HG02970 (cell line): ENCODE measurements around the gene BTBD9.

Experiments
- ATAC-seq: cut with Tn5 transposase; IDR thresholded peaks from one replicate; pipeline ENCODE4 v1.9.1; 2021; ENCODE audit warnings: mild to moderate bottlenecking, moderate library complexity, moderate number of reproducible peaks; ENCODE audit not compliant: unreplicated experiment, low FRiP score

BTBD9 gene

DNA sequence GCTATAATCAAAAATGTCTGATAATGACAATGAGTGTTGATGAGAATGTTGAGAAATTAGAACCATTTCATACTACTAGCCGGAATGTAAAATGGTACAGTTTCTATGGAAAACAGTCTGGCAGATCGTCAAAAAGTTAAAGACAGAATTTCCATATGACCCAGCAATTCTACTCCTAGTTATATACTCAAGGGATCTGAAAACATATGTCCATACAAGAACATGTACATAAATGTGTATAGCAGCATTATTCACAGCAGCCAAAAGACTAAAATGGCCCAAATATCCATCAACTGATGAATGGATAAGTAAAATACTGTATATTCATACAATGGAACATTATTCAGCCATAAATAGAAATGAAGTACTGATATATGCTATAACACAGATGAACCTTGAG, 236.2 kb downstream of the BTBD9 start:
- ATAC-seq: no peak

DNA sequence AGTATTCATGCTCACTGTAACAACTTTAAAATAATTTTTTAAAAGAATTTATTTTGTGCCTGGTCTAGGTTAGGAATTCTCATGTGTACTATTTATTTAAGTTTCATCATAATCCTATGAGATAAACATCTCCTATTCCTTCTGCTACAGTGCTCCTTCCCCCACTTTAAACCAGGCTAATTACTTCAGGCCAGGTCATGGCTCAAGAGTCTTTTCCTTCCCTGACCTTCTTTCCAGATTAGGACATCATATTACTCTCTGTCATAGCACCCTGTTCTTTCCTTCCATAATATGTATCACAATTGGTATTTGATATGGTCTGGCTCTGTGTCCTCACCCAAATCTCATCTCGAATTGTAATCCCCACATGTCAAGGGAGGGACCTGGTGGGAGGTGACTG, 239.0 kb downstream of the BTBD9 start:
- no peak for ATAC-seq

DNA sequence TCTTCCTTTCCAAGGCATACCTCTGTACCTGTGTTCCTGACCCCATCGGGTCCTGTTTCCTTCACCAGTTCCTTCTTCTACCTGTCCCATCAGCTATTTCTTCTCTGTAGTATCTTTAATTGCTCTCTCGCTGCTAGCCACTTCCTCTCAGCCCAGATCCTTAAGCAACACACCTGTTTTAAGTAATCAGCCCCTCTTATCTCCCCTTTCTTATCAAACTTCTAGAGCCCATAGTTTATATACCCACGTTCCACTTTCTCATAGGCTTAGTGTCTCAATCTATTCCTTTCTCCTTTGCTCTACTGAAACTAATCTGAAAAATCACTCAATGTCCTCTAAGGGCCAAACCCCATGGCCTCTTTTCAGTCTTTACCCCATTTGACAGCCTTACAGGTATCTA, 239.6 kb downstream of the BTBD9 start:
- no peak for ATAC-seq

DNA sequence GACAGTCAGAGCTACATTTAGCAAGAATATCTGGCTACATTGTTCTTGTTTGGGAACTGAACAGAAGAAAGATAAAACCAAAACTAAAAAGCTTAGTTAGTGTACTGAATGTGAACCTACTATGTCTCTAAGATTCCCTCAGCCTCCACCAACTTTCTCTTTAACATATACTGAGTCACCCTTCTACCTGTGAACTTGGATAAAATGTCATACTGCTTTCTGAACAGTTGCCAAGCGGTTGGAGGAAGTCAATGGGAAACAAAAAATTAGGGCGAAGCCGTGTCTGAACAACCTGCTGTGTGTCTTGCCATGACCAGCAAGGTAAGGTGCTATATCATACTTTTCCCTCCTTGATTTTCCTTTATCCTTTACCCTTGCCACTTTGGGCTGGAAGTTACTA, 243.5 kb downstream of the BTBD9 start:
- ATAC-seq: no peak

DNA sequence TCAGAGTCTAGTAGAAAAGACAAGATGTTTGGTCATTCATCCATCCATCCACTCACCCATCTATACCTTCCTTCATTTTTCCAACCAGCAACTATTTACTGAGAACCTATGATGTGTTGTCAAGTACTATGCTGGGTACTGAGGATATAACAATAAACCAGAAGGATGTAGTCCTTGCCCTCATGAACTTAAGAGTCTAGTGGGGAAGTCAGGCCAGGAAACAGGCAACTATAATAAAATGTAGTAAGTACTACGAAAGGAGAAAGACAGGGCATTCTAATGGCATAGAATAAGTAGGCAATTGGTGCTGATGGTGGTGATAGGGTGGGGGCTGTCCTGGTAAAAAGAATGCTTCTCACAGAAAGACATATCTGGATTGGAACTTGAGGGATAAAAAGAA, 245.7 kb downstream of the BTBD9 start:
- ATAC-seq: no peak

DNA sequence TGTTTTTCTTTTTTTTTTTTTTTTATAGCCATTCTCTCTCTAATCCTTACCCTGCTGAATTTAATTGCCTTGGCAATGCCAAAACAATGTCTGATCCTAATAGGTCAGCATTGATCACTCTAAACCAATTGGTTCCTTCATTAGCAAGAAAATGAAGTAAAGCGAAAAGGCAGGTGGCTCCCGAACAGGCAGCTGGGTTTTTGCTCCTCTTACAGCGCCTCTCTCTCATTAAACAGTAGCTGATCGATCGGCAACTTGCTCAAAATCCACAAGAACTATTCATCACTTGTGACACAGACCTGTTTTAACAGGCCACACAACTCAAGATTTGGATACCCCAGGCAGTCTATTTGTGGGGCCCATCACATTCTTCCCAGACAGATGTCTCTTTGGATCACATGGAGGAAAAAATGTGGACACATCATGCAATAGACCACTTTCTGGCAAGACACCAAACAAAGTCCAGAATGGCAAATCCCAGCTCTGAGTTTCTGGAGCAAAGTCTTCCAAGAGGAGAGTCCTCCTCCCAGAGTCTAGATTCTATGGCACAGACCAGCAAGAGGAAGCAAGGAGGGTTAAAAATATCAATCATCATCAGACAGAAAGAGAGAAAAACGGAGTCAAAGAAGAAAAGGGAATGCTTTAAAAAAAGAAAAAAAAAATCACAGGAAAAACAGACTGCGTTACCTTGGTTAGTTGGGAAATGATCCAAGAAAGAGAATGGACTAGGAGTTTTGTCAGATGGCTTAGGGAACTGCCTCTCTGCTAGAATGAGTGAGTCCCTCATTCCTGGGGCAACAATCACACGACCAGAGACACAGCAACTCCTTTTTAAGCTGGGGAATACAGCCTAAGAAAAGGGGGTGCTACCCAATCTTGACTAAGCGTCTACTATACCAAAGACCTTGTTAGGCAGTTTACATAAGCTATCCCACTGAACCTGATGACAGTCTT, 247.8 kb downstream of the BTBD9 start:
- ATAC-seq: no peak

DNA sequence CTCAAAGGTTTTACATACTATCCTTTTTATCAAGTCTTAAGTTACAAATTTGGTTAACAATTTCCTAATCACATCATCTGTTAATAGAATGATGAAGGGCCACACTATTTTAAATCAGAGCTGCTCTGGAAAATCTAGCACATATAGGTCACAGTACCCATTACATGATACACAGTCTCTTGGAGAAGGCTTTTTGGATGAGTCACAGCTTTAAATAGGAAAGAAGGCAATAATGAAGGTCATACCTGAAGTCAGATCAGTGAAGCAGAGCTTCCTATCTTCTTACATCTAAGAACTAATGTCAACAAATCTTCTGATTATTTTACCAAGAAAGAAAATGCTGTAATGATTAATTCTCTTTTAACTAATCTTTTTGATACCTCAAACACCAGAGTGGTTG, 248.5 kb downstream of the BTBD9 start:
- no peak for ATAC-seq

DNA sequence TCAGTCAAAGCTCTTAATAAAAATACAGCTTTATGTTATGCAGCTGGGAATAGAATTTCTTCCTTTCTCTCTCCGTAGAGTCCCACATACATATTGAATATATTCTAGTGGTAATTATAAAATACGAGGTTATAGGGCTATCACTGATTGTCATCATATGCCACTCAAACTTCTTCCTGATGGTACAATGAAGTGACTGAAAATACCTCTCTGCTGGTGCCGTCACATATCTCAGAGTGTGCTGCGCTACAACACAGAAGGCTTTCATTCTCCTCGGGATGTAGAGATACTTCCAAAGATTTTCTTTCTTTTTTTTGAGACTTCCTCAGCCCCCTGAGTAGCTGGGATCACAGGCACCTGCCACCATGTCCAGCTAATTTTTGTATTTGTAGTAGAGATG, 249.9 kb downstream of the BTBD9 start:
- no peak for ATAC-seq

DNA sequence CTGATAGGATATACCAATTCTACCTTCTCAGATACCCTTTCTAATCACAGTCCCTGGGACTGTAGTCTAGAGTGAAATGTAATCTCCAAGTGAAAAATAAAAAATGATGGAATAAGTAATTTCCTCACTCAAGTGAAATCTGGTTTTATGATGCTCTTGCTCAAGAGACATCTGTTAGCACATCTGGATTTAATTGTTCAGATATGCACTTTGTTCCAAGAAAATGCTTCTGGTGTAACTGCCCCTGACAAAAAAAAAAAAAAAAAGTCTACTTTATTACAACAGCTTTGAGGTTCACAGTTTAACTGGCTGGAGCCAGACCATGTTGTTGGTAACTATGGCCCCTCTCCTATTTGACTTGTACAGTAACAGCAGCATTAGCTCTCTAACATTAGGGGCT, 251.8 kb downstream of the BTBD9 start:
- no peak for ATAC-seq

DNA sequence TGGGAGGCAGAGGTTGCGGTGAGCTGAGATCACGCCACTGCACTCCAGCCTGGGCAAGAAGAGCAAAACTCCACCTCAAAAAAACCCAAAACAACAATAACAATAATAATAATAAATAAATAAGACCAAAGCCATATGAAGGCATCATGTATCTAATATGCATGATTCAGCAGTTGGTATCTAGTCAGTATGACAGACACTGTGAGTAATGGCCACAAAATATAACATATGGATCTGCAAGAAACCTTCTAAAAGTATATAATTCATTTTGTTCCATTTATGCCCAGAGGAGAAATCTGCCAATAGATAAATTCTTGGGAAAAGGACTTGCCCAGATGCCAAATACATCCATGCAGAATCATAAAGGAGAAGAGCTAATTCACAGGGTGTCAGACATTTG, 252.3 kb downstream of the BTBD9 start:
- no peak for ATAC-seq

DNA sequence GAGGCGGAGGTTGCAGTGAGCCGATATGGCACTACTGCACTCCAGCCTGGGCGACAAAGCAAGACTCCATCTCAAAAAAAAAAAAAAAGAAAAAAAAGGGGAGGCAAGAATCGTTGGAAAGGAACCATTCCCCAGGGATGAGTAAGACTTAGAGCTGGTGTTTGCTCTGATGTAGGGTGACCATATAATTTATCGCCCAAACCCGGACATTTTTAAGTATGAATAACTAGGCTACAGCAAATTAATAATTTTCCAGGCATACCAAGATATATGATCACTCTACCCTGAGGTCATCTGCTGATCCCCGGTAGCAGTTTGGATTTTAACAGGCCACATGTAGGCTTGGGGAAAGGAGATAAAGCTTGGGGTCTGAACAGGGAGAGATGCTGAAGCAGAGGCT, 260.9 kb downstream of the BTBD9 start:
- no peak for ATAC-seq

DNA sequence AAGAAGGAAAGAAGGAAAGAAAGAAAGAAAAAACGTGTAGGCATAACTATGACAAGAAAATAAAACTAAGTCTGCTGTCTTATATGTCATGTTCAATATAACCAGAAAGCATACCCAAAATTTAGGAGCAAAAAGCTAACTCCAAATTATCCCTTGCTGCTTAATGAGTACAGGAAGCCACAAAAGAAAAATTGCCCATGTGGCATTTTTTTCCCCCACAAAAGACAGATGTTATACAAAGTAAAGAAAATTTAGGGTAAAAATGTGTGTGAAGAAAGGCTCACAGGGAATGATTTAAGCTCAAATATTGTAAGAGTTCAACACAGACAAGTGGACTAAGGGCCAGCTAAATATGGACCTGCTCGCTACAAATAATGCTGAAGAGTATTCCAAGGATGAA, 263.8 kb downstream of the BTBD9 start:
- ATAC-seq: no peak

DNA sequence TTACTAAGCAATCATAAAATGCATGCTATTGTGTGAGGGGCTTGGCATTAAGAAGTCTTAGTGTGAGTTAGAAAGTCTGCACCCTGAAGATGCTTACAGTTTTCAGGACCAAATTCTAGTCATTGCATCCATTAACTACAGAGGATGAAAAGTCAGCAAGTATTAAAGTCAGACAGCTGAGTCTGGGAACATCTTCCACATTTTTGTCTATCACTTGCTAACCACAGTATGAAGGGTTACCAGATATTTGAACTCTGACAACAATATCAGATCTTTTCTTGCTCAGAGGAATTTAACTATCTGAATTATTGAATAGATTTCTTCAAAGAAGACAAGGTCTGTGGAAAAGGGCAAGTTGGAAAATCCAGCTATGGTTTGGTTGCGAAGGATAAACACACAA, 264.4 kb downstream of the BTBD9 start:
- no peak for ATAC-seq

DNA sequence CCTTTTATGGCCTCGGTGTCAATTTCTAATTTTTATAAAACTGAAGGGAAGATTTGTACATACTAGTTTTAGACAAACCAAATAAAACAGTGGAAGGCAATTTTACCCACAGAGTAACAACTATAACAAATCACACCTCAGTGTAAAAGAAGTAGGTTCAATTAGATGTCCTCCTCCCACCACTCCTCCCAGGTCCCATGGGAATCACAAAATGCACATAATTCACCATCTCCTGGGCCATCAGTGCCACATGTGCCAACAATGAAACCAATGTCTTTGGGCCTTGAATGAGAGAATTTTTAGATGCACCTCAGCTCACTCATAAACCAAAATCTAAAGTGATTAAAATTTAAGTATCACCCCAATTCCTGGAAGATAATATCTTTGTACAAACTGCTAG, 267.8 kb downstream of the BTBD9 start:
- ATAC-seq: no peak

DNA sequence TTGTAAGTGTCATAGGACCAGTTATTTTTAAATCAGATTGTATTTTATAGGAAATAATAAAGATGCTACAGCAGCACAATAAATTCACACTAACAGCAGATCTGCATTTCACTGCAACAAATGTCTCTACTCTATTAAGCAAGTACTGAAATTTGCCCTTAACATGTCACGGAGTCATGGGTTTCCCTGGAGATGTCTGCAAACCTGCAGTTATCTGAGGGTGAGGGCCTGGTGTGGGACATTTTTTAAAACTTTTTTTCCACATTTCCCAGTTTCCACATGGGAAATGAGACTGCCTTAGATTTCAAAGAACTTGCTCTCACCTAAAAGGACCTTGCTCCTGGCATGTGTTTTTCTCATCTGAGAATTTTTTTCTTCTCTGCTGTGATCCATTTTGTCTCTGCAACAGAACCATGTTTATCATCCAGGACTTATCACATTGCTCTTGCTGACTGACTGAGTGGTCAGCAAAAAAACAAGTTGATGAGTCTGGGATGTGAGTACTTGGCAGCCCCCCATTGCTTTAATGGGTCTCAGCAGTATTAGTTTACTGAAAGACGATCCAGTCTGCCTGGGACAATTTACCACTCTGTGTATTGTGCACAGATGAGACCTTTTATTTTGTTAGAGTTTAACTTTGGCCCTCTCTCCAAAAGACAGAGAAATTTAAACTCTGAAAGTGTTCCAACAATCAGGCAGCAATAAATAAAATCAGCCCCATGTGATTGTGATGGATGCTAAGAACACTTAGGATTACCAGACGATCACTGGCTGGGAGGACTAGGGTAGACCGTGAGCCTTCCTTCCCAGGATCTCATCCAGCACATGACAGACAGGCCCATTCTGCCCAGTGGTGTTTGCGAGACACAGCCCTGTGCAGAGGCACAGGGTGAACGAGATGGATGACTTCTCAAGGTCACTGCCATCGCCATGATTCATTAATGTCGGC, 268.8 kb downstream of the BTBD9 start:
- ATAC-seq: no peak

DNA sequence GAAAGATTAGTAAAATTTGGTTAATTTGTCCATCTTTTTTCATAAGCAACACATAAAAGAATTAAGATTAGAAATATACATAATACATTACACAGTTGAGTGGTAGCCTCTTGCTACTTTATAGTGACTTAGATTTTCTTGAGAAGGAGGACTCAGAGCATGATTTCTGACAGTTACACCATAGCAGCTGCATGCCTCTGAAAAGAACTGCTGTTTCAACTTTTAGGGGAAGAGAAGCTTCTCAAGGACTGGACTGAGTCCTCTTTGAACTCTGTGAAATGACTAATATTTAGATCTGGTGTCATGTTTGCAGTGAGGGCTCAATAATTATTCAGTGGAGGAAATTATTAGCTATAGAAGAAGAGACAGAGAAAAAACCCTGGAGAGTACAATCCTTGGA, 272.5 kb downstream of the BTBD9 start:
- ATAC-seq: no peak

DNA sequence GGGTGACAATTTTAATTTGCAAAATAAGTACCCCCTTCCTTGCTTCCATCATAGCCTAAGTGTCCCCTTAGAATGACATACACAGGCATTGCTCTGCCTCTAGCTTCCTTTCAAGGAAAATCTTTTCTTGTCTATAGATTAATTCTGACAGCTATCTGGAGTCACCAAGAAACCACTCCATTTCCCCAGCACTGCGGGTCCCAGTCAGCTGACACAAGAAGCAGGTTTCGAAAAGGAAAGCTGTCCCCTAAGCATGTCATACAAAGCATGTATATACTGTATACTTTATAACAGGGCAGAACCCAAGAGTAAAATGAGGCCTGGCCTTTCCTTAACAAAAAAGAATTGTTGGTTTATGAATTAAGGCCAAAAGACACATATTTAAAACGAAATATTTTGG, 273.5 kb downstream of the BTBD9 start:
- no peak for ATAC-seq

DNA sequence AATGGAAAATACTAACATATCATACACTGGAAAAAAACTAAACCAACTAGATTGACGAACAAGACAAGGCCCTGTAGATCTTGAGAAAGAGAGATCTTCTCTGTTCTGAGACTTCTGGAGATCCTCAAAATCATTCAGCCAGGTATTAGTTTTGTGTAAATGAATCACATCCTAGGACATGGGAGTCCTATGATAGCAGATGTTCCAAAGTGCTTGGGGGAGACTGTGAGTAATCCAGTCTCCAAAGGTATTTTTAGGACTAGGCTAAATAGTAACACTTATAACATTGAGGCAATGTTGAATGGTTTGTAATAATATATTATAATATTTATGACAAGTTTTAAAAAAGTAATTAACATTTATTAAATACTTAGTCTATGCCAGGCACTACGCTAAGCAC, 275.0 kb downstream of the BTBD9 start:
- ATAC-seq: no peak

DNA sequence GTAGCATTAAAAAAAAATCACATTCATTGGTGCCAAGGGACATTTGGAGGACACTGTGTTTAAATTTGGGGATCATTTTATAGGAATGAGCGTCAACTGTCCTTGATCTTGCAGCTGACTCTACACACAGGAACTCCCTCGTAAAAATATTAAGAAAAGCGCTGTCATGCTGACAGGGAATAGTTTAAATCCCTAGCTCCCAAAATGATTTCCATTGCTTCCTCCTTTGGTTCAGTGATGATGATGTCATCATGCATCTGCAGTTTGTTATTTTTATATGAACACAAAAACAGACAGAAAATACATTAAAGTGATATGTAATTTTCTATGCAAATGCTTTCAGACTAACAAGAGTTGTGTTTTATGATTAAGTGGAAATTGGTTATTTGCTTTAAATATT, 275.6 kb downstream of the BTBD9 start:
- no peak for ATAC-seq

DNA sequence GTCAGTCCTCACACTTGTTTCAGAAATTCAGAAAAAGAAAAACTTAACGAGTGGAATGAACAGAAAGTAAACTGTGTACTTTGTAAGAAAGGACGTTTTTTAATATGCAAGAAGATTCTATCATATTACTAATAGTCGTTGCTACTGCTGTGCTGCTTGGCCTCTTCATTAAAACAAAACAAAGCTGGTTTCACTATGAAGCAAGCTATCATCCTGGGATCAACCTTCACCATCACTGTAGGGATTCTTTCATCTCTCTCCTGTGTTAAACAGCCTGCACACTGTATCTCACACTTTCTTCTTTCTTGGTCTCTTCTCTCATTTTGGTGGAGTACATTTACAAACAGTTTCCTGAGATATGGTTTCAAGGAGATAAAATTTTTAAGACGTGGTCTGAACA, 284.2 kb downstream of the BTBD9 start:
- no peak for ATAC-seq

DNA sequence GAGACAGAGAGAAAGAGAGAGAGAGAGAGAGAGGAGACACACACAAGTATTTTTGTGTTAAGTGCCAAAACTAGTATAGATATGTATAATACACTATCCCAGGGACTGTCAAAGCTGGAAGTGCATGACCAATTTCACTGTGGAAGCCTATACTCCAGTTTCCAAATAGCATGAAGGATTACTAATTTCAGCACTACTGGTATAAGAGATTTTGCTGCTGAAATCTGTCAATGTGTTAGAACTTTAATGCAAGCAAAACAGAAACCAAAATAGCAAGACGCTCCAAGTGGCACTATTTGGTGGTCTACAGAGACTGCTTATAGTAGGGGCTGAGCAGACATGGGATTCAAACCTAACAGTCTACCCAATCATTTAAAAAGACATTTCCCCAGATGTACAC, 284.8 kb downstream of the BTBD9 start:
- no peak for ATAC-seq

DNA sequence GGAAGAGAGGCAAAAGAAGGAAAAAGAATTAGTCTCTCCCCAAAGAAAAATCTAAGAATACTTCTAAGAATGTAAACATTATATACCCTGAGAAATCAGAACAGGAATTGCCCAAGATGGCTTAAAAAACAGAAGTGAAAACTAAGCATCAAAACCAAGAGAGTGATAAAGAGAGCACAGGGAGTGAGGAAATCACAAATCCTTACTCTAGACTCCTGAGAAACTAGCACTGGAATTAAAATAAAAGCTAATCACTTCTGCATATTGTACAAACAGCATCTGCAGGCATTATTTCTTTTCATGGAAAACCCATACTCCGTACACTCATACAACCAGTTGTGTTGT, 285.7 kb downstream of the BTBD9 start:
- no peak for ATAC-seq
